ENCODE data around the gene CLIP2. TPM values are rescaled to one million over a fixed set of nuclear protein-coding genes. Genes with fewer than 3 reads are reported as not detected.

Gene CLIP2
- total RNA-seq, 2 experiments from 2014 or later: 3.6 to 6.3 TPM

DNA sequence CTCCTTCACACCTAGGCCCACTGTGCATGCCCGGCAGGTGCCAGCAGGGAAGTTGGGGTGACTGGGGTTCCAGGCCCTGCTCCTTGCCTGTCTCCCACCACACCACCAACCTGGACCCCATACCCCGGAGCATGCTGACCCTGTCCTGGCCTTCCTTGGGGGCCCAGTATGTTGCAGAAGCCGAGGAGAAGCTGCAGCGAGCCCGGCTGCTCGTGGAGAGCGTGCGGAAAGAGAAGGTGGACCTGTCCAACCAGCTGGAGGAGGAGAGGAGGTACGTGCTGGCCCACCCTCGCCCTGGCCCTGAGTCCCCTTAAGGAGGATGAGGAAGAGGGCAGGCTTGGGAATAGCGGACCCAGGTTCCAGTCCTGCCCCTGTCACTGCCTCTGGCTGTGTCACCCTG is 70.8 kb downstream of the CLIP2 start:
- Histone ChIP-seq H2AFZ (ENCODE audit: low read length) (no peak overlapping the region), H3K4me1 (ENCODE audit: insufficient read depth, low read length, poor library complexity, severe bottlenecking) (no peaks in the 10 kb centered on the region), H3K36me3 (ENCODE audit: insufficient read depth, low read length) (no peaks in the 10 kb centered on the region), H3K9me3 (ENCODE audit: low read length) (no peaks in the 10 kb centered on the region), H3K4me3 (ENCODE audit: low read depth, low read length, poor library complexity, severe bottlenecking) (no peak overlapping the region), H3K79me2 (ENCODE audit: insufficient read depth, low read depth, low read length) (no peaks in the 10 kb centered on the region), H3K4me2 (ENCODE audit: low read length) (no peak overlapping the region), H3K27ac (ENCODE audit: low read depth, low read length, poor library complexity, severe bottlenecking) (no peak overlapping the region), H3K9me2 (ENCODE audit: insufficient read depth, low read length) (no peaks in the 10 kb centered on the region), H4K20me1 (ENCODE audit: insufficient read depth, low read length) (no peaks in the 10 kb centered on the region)
- TF ChIP-seq EZH2phosphoT487 (IDR thresholded peaks at IDR 0.05; ENCODE audit: borderline replicate concordance, low read depth, low read length) (no peak), CTCF (conservative IDR thresholded peaks at IDR 0.05; ENCODE audit: low read length) (no peak)
- BruUV-seq (replicated peaks): no TSS peak
- POLR2A ChIA-PET: no interaction called here
- CTCF ChIA-PET (ENCODE audit: unreplicated experiment): no interaction called here
- intact Hi-C loops (cut with micrococcal nuclease; ENCODE audit: unreplicated experiment): no loop called here
- no peak for DNase-seq (ENCODE audit: low spot score)

GRCh38 chr7:74362266-74362665 is 73.1 kb downstream of the CLIP2 start:
- ChIA-PET CTCF (ENCODE audit: unreplicated experiment) (no interaction called here), POLR2A (interaction anchor here (0.6 to 0.7 kb wide), 2 partner anchors 67 to 151 kb away, joined by 5 to 10 read pairs; no protein-coding TSS in a partner anchor)
- H3K9me3 ChIP-seq (ENCODE audit: low read length): no peaks in the 10 kb centered on the region
- no peak overlapping the region for H3K4me2 ChIP-seq (ENCODE audit: low read length)
- peaks cover 11% of the 10 kb centered on the region for H3K4me1 ChIP-seq (ENCODE audit: insufficient read depth, low read length, poor library complexity, severe bottlenecking)
- BruUV-seq (replicated peaks): no TSS peak
- H3K9me2 ChIP-seq (ENCODE audit: insufficient read depth, low read length): no peaks in the 10 kb centered on the region
- H3K79me2 ChIP-seq (ENCODE audit: insufficient read depth, low read depth, low read length): no peaks in the 10 kb centered on the region
- intact Hi-C loops (cut with micrococcal nuclease; ENCODE audit: unreplicated experiment): no loop called here
- no peak overlapping the region for H3K27ac ChIP-seq (ENCODE audit: low read depth, low read length, poor library complexity, severe bottlenecking)
- no peak for DNase-seq (ENCODE audit: low spot score)
- no peaks in the 10 kb centered on the region for H4K20me1 ChIP-seq (ENCODE audit: insufficient read depth, low read length)
- H3K4me3 ChIP-seq (ENCODE audit: low read depth, low read length, poor library complexity, severe bottlenecking): no peak overlapping the region
- TF ChIP-seq CTCF (conservative IDR thresholded peaks at IDR 0.05; ENCODE audit: low read length): no peak
- no peak for TF ChIP-seq EZH2phosphoT487 (IDR thresholded peaks at IDR 0.05; ENCODE audit: borderline replicate concordance, low read depth, low read length)
- no peak overlapping the region for H2AFZ ChIP-seq (ENCODE audit: low read length)
- H3K36me3 ChIP-seq (ENCODE audit: insufficient read depth, low read length): no peaks in the 10 kb centered on the region

DNA sequence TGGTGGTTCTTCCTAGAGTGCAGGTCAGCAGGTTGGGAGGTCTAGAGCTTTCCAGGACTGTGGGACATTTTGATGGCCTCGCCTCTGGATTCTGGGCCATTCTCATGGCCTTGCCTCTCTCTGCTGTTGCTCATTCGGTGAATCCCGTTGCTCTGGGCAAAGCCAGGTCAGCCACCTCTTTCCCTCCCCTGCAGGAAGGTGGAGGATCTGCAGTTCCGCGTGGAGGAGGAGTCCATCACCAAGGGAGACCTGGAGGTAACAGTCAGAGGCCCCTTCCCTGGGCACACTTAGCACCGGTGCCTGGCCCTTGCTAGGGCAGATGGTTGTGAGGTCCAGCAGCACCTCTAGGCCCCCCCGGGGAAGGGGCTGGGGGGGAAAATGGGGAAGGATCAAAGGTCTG is 74.9 kb downstream of the CLIP2 start:
- POLR2A ChIA-PET: interaction anchor here (0.5 kb wide), 1 partner anchor 210 kb away, joined by 5 read pairs; no protein-coding TSS in a partner anchor
- CTCF ChIA-PET (ENCODE audit: unreplicated experiment): no interaction called here

More for the DNA sequence above, 74.9 kb downstream of the CLIP2 start:
- intact Hi-C loops (cut with micrococcal nuclease; ENCODE audit: unreplicated experiment): no loop called here
- TF ChIP-seq CTCF (conservative IDR thresholded peaks at IDR 0.05; ENCODE audit: low read length): no peak
- TF ChIP-seq EZH2phosphoT487 (IDR thresholded peaks at IDR 0.05; ENCODE audit: borderline replicate concordance, low read depth, low read length): no peak
- Histone ChIP-seq H3K36me3 (ENCODE audit: insufficient read depth, low read length) (no peaks in the 10 kb centered on the region), H3K27ac (ENCODE audit: low read depth, low read length, poor library complexity, severe bottlenecking) (no peak overlapping the region), H3K9me3 (ENCODE audit: low read length) (no peaks in the 10 kb centered on the region), H4K20me1 (ENCODE audit: insufficient read depth, low read length) (no peaks in the 10 kb centered on the region), H3K79me2 (ENCODE audit: insufficient read depth, low read depth, low read length) (no peaks in the 10 kb centered on the region), H3K4me2 (ENCODE audit: low read length) (no peak overlapping the region), H3K9me2 (ENCODE audit: insufficient read depth, low read length) (no peaks in the 10 kb centered on the region), H3K4me1 (ENCODE audit: insufficient read depth, low read length, poor library complexity, severe bottlenecking) (peaks cover 11% of the 10 kb centered on the region), H2AFZ (ENCODE audit: low read length) (no peak overlapping the region), H3K4me3 (ENCODE audit: low read depth, low read length, poor library complexity, severe bottlenecking) (no peak overlapping the region)
- DNase-seq (ENCODE audit: low spot score): no peak
- BruUV-seq (replicated peaks): no TSS peak

All from OCI-LY7 (cell line).